ENCODE data around the gene UBE3B. TPM values are rescaled to one million over a fixed set of nuclear protein-coding genes. Genes with fewer than 3 reads are reported as not detected.

The UBE3B gene
- total and polyA plus RNA-seq, 2 experiments from 2014 or later, result 20.1 to 35.5 TPM

- no peak for TF ChIP-seq EZH2phosphoT487 (IDR thresholded peaks at IDR 0.05; ENCODE audit: low read depth, severe bottlenecking, unreplicated experiment)
- TF ChIP-seq, protein P1, sequence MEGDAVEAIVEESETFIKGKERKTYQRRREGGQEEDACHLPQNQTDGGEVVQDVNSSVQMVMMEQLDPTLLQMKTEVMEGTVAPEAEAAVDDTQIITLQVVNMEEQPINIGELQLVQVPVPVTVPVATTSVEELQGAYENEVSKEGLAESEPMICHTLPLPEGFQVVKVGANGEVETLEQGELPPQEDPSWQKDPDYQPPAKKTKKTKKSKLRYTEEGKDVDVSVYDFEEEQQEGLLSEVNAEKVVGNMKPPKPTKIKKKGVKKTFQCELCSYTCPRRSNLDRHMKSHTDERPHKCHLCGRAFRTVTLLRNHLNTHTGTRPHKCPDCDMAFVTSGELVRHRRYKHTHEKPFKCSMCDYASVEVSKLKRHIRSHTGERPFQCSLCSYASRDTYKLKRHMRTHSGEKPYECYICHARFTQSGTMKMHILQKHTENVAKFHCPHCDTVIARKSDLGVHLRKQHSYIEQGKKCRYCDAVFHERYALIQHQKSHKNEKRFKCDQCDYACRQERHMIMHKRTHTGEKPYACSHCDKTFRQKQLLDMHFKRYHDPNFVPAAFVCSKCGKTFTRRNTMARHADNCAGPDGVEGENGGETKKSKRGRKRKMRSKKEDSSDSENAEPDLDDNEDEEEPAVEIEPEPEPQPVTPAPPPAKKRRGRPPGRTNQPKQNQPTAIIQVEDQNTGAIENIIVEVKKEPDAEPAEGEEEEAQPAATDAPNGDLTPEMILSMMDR (IDR thresholded peaks at IDR 0.05; ENCODE audit: poor library complexity), result no peak
- TF ChIP-seq EZH2 (IDR thresholded peaks at IDR 0.05; ENCODE audit: borderline replicate concordance), result no peak
- 41% methylated on average over 5 of the region's 5 CpGs for WGBS (ENCODE audit: low lambda C conversion rate, missing lambda C conversion rate)
- Histone ChIP-seq H3K4me1 (ENCODE audit: insufficient read depth) (peaks cover 47% of the 10 kb centered on the region), H3K79me2 (peaks cover 70% of the 10 kb centered on the region), H2AFZ (no peak overlapping the region), H3K36me3 (replicated peaks; ENCODE audit: insufficient read depth, low read depth) (no peaks in the 10 kb centered on the region), H3K4me2 (peak overlapping the region; percentile 67), H4K20me1 (ENCODE audit: insufficient read depth, poor library complexity, severe bottlenecking) (peaks cover 5% of the 10 kb centered on the region), H3K27ac (peak overlapping the region; percentile 95), H3K27me3 (no peaks in the 10 kb centered on the region), H3K9me2 (replicated peaks; ENCODE audit: insufficient read depth) (no peaks in the 10 kb centered on the region), H3K9me3 (ENCODE audit: low read depth) (no peaks in the 10 kb centered on the region), H3K4me3 (no peak overlapping the region)
- no peak for DNase-seq (ENCODE audit: low spot score)
Observed at GRCh38 chr12:109463756-109464155, 13.7 kb upstream of the UBE3B start.

- WGBS (ENCODE audit: low lambda C conversion rate, missing lambda C conversion rate), result 96% methylated on average over 14 of the region's 14 CpGs
- Histone ChIP-seq H3K9me2 (replicated peaks; ENCODE audit: insufficient read depth) (no peaks in the 10 kb centered on the region), H3K9me3 (ENCODE audit: low read depth) (no peaks in the 10 kb centered on the region), H4K20me1 (ENCODE audit: insufficient read depth, poor library complexity, severe bottlenecking) (peaks cover 5% of the 10 kb centered on the region), H3K4me3 (no peak overlapping the region), H3K27me3 (no peaks in the 10 kb centered on the region), H3K4me2 (no peak overlapping the region), H3K36me3 (replicated peaks; ENCODE audit: insufficient read depth, low read depth) (no peaks in the 10 kb centered on the region), H3K4me1 (ENCODE audit: insufficient read depth) (peaks cover 36% of the 10 kb centered on the region), H2AFZ (no peak overlapping the region), H3K79me2 (peaks cover 70% of the 10 kb centered on the region), H3K27ac (peak overlapping the region; percentile 95)
- no peak for DNase-seq (ENCODE audit: low spot score)
- TF ChIP-seq, protein P1 (IDR thresholded peaks at IDR 0.05; ENCODE audit: poor library complexity), result no peak
- TF ChIP-seq EZH2 (IDR thresholded peaks at IDR 0.05; ENCODE audit: borderline replicate concordance) (no peak), EZH2phosphoT487 (IDR thresholded peaks at IDR 0.05; ENCODE audit: low read depth, severe bottlenecking, unreplicated experiment) (no peak)
Observed at GRCh38 chr12:109464642-109465351, 12.6 kb upstream of the UBE3B start.

DNA sequence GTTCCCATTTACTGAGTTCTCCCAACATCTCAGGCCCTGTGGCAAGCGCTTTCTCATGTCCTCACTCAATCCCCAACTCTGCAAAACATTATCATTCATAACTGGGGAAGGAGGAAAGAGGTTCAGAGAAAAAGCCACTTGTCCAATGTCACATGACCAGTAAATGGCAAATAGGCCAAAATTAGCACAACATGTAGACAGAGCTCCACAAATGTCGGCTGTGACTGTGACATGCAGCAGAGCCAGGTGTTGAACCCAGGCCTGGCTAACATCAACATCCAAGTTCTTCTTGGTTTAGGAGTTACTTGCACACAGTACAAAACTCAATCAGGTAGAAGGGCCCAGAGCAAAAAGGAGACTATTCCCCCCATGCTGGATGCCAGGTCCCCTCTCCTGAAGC lies 11.1 kb upstream of the UBE3B start:
- no peak overlapping the region for H2AFZ ChIP-seq
- H4K20me1 ChIP-seq (ENCODE audit: insufficient read depth, poor library complexity, severe bottlenecking), result peaks cover 8% of the 10 kb centered on the region
- no peaks in the 10 kb centered on the region for H3K9me3 ChIP-seq (ENCODE audit: low read depth)
- no peak overlapping the region for H3K27ac ChIP-seq
- TF ChIP-seq, protein P1 (IDR thresholded peaks at IDR 0.05; ENCODE audit: poor library complexity), result no peak
- no peak for TF ChIP-seq EZH2phosphoT487 (IDR thresholded peaks at IDR 0.05; ENCODE audit: low read depth, severe bottlenecking, unreplicated experiment)
- no peak for TF ChIP-seq EZH2 (IDR thresholded peaks at IDR 0.05; ENCODE audit: borderline replicate concordance)
- H3K4me3 ChIP-seq, result no peak overlapping the region
- WGBS (ENCODE audit: low lambda C conversion rate, missing lambda C conversion rate), result 69% methylated on average over 2 of the region's 2 CpGs
- peaks cover 72% of the 10 kb centered on the region for H3K79me2 ChIP-seq
- H3K4me1 ChIP-seq (ENCODE audit: insufficient read depth), result peaks cover 26% of the 10 kb centered on the region
- no peak for DNase-seq (ENCODE audit: low spot score)
- H3K4me2 ChIP-seq, result no peak overlapping the region
- H3K9me2 ChIP-seq (replicated peaks; ENCODE audit: insufficient read depth), result no peaks in the 10 kb centered on the region
- H3K36me3 ChIP-seq (replicated peaks; ENCODE audit: insufficient read depth, low read depth), result no peaks in the 10 kb centered on the region
- no peaks in the 10 kb centered on the region for H3K27me3 ChIP-seq

All from hepatocyte (in vitro differentiated cells).